Mesothelial cell of epicardium (in vitro differentiated cells): ENCODE measurements around the gene DAGLA. TPM values are rescaled to one million over a fixed set of nuclear protein-coding genes. Genes with fewer than 3 reads are reported as not detected.

Experiments
- DNase-seq, 2 experiments: peaks; one replicate each; pipeline ENCODE4 v3.0.0; 2021; ENCODE audit warnings: low spot score in 2 of 2; ENCODE audit not compliant: unreplicated experiment in 2 of 2
- H3K27ac Mint-ChIP-seq: 2 replicates; pipeline ENCODE4 v1.8.0; 2021; ENCODE audit warnings: mixed read lengths
- H3K27me3 Mint-ChIP-seq: 2 replicates; pipeline ENCODE4 v1.8.0; 2021; ENCODE audit warnings: low read depth, mixed read lengths
- H3K36me3 Mint-ChIP-seq: 2 replicates; pipeline ENCODE4 v1.8.0; 2021; ENCODE audit warnings: mixed read lengths
- H3K4me1 Mint-ChIP-seq: 2 replicates; pipeline ENCODE4 v1.8.0; 2021; ENCODE audit warnings: mixed read lengths
- H3K4me3 Mint-ChIP-seq: 2 replicates; pipeline ENCODE4 v1.8.0; 2021; ENCODE audit warnings: mild to moderate bottlenecking, moderate library complexity, mixed read lengths
- H3K9me3 Mint-ChIP-seq: 2 replicates; pipeline ENCODE4 v1.8.0; 2021; ENCODE audit warnings: mixed read lengths
- CTCF ChIP-seq: fragments of 200-600 bp; sonication (generic); IDR thresholded peaks from one replicate; pipeline ENCODE4 v1.5.0; 2021; ENCODE audit warnings: antibody characterized with exemption; ENCODE audit not compliant: unreplicated experiment
- total RNA-seq: library from RNA; stranded (reverse); gene quantifications from 3 replicates; pipeline ENCODE4 v1.2.1, GENCODE V29; 2021

DAGLA gene
- total RNA-seq, 1 donor from 2014 or later = 8.1 TPM

DNA sequence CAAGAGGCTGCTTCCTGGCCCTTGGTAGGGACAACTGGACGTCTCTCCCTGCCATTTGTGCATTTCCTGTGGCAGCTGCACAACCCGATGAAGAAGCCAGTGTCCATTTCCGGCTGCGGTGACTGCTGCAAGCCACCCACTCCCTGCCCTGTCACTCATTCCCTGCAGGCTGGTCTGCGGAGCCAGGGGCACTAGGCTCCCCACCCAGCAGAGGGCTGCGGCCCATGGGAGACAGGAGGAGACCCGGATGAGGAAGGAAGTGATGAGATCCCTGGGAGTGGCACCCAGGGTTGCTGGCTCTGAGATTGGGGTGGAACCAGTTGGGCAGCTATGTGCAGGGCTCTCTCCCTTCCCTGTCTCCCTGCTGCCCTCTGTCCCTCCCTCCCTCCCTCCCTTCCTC lies 62.2 kb downstream of the DAGLA start:
- no peak overlapping the region for H3K4me3 Mint-ChIP-seq
- no peak for TF ChIP-seq CTCF

DNA sequence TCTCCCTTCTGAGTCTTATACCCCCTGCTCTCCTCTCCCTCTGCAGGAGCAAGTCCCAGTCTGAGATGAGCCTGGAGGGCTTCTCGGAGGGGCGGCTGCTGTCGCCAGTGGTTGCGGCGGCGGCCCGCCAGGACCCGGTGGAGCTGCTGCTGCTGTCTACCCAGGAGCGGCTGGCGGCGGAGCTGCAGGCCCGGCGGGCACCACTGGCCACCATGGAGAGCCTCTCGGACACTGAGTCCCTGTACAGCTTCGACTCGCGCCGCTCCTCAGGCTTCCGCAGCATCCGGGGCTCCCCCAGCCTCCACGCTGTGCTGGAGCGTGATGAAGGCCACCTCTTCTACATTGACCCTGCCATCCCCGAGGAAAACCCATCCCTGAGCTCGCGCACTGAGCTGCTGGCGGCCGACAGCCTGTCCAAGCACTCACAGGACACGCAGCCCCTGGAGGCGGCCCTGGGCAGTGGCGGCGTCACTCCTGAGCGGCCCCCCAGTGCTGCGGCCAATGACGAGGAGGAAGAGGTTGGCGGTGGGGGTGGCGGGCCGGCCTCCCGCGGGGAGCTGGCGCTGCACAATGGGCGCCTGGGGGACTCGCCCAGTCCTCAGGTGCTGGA lies 63.4 kb downstream of the DAGLA start:
- Mint-ChIP-seq H3K9me3 (no peaks in the 10 kb centered on the region), H3K27ac (no peak overlapping the region), H3K4me1 (peaks cover 4% of the 10 kb centered on the region), H3K27me3 (no peaks in the 10 kb centered on the region), H3K4me3 (no peak overlapping the region), H3K36me3 (peaks cover 4% of the 10 kb centered on the region)
- TF ChIP-seq CTCF = no peak
- DNase-seq = no peak

More for the DNA sequence above, 62.2 kb downstream of the DAGLA start:
- no peak overlapping the region for H3K27ac Mint-ChIP-seq
- no peak for DNase-seq
- peaks cover 6% of the 10 kb centered on the region for H3K36me3 Mint-ChIP-seq
- no peaks in the 10 kb centered on the region for H3K4me1 Mint-ChIP-seq
- H3K9me3 Mint-ChIP-seq = no peaks in the 10 kb centered on the region
- no peaks in the 10 kb centered on the region for H3K27me3 Mint-ChIP-seq

DNA sequence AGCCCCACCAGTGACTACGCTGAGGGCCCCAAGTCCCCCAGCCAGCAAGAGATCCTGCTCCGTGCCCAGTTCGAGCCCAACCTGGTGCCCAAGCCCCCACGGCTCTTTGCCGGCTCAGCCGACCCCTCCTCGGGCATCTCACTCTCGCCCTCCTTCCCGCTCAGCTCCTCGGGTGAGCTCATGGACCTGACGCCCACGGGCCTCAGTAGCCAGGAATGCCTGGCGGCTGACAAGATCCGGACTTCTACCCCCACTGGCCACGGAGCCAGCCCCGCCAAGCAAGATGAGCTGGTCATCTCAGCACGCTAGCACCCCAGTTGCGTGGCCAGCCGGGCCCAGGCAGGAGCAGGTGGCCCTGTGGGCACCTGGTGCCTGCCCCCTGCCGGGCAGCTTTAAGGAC lies 64.0 kb downstream of the DAGLA start:
- Mint-ChIP-seq H3K9me3 (no peaks in the 10 kb centered on the region), H3K36me3 (peaks cover 4% of the 10 kb centered on the region), H3K27ac (no peak overlapping the region), H3K4me1 (peaks cover 7% of the 10 kb centered on the region), H3K27me3 (no peaks in the 10 kb centered on the region), H3K4me3 (no peak overlapping the region)
- DNase-seq = no peak
- no peak for TF ChIP-seq CTCF

- H3K36me3 Mint-ChIP-seq = peaks cover 4% of the 10 kb centered on the region
- no peak overlapping the region for H3K27ac Mint-ChIP-seq
- no peaks in the 10 kb centered on the region for H3K27me3 Mint-ChIP-seq
- no peak overlapping the region for H3K4me3 Mint-ChIP-seq
- TF ChIP-seq CTCF = no peak
- no peak for DNase-seq
- H3K9me3 Mint-ChIP-seq = no peaks in the 10 kb centered on the region
- H3K4me1 Mint-ChIP-seq = peaks cover 12% of the 10 kb centered on the region
Observed at GRCh38 chr11:61744609-61745156, 64.5 kb downstream of the DAGLA start.

DNA sequence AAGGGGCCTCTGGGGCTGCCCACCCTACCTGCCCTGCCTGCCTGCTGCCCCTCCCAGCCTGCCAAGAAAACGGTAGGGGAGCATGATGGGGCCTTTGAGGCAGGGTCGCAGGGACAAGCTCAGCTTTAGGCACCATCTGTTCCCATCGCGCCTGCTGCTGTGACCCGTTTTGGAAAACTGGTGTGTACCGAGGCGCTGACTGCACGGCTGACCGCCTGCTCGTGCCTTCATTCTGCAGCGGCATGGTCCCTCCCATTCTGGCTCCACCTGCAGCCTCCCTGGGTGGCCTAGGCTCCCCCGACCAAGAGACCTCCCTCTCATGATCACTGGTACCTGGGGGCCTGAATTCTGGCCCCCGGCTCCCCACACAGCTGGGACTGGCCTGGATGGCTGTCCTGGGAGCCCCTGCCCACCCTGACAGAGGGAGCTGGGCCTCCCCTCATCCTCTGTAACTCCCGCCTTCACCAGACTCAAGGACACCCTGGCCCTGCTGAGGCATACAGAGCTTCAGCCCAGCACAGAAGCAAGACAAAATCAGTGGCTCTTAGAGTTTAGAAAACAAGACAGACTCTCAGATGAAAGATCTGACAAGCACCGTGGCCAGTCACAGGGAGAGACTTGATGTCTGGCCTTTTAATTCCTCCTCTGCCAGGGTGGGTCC lies 65.7 kb downstream of the DAGLA start:
- no peaks in the 10 kb centered on the region for H3K9me3 Mint-ChIP-seq
- peaks cover 17% of the 10 kb centered on the region for H3K4me1 Mint-ChIP-seq
- no peaks in the 10 kb centered on the region for H3K27me3 Mint-ChIP-seq
- H3K4me3 Mint-ChIP-seq = no peak overlapping the region
- no peak for DNase-seq
- peaks cover 2% of the 10 kb centered on the region for H3K36me3 Mint-ChIP-seq
- H3K27ac Mint-ChIP-seq = no peak overlapping the region
- no peak for TF ChIP-seq CTCF
